MM.1S (cell line): Measurements from ENCODE around the gene CARD9.

Experiments used
- DNase-seq: peaks from one replicate; pipeline ENCODE4 v3.0.0-alpha.2; 2015
- H2AFZ ChIP-seq: fragments of 300-600 bp; sonication (generic); 2 replicates; pipeline ENCODE4 v1.6.0; 2016; ENCODE audit warnings: antibody characterized with exemption, low read length
- H3F3A ChIP-seq: fragments of 300-600 bp; sonication (generic); 2 replicates; pipeline ENCODE4 v1.6.1; 2016; ENCODE audit warnings: mild to moderate bottlenecking, antibody characterized with exemption, low read length, moderate library complexity, mixed read lengths; ENCODE audit not compliant: insufficient read depth
- H3K27ac ChIP-seq: fragments of 300-600 bp; sonication (generic); 2 replicates; pipeline ENCODE4 v1.5.1; 2016; ENCODE audit warnings: mild to moderate bottlenecking, low read length
- H3K27me3 ChIP-seq: fragments of 300-600 bp; sonication (generic); replicated peaks from 2 replicates; pipeline ENCODE4 v1.6.0; 2016; ENCODE audit warnings: low read length; ENCODE audit not compliant: insufficient read depth
- H3K36me3 ChIP-seq: fragments of 300-600 bp; sonication (generic); replicated peaks from 2 replicates; pipeline ENCODE4 v1.6.1; 2016; ENCODE audit warnings: mild to moderate bottlenecking, low read length, mixed read lengths; ENCODE audit not compliant: insufficient read depth
- H3K4me1 ChIP-seq: fragments of 300-600 bp; sonication (generic); 2 replicates; pipeline ENCODE4 v1.6.1; 2016; ENCODE audit warnings: low read length, mixed read lengths
- H3K4me2 ChIP-seq: fragments of 300-600 bp; sonication (generic); 2 replicates; pipeline ENCODE4 v1.6.0; 2016; ENCODE audit warnings: low read depth, low read length
- H3K4me3 ChIP-seq: fragments of 300-600 bp; sonication (generic); 2 replicates; pipeline ENCODE4 v1.5.1; 2016; ENCODE audit warnings: low read length, mixed read lengths
- H3K79me2 ChIP-seq: fragments of 300-600 bp; sonication (generic); 2 replicates; pipeline ENCODE4 v1.6.1; 2016; ENCODE audit warnings: mixed run types, low read length, mixed read lengths
- H3K9ac ChIP-seq: fragments of 300-600 bp; sonication (generic); 2 replicates; pipeline ENCODE4 v1.6.1; 2016; ENCODE audit warnings: low read length, mixed read lengths
- H3K9me2 ChIP-seq: fragments of 300-600 bp; sonication (generic); replicated peaks from 2 replicates; pipeline ENCODE4 v1.6.1; 2016; ENCODE audit warnings: mild to moderate bottlenecking, low read length, mixed read lengths; ENCODE audit not compliant: insufficient read depth
- H3K9me3 ChIP-seq: fragments of 300-600 bp; sonication (generic); replicated peaks from 2 replicates; pipeline ENCODE4 v1.6.1; 2016; ENCODE audit warnings: mild to moderate bottlenecking, low read length, mixed read lengths; ENCODE audit not compliant: insufficient read depth
- H4K20me1 ChIP-seq: fragments of 300-600 bp; sonication (generic); 2 replicates; pipeline ENCODE4 v1.6.1; 2016; ENCODE audit warnings: mild to moderate bottlenecking, low read length, moderate library complexity, mixed read lengths; ENCODE audit not compliant: insufficient read depth
- EZH2 ChIP-seq: fragments of 300-600 bp; sonication (generic); optimal IDR thresholded peaks from 2 replicates; pipeline ENCODE3; 2017; ENCODE audit warnings: low read depth, mild to moderate bottlenecking, antibody characterized with exemption, low read length, mixed read lengths
- EZH2phosphoT487 ChIP-seq: fragments of 300-600 bp; sonication (generic); IDR thresholded peaks from 2 replicates; pipeline ENCODE4 v1.6.1; 2018; ENCODE audit warnings: antibody characterized with exemption, low read length
- TF ChIP-seq, protein P1 (sequence below): fragments of 300-600 bp; sonication (generic); IDR thresholded peaks from 2 replicates; pipeline ENCODE4 v1.5.1; 2016; ENCODE audit warnings: antibody characterized with exemption, low read length, mixed read lengths

Gene CARD9

DNA sequence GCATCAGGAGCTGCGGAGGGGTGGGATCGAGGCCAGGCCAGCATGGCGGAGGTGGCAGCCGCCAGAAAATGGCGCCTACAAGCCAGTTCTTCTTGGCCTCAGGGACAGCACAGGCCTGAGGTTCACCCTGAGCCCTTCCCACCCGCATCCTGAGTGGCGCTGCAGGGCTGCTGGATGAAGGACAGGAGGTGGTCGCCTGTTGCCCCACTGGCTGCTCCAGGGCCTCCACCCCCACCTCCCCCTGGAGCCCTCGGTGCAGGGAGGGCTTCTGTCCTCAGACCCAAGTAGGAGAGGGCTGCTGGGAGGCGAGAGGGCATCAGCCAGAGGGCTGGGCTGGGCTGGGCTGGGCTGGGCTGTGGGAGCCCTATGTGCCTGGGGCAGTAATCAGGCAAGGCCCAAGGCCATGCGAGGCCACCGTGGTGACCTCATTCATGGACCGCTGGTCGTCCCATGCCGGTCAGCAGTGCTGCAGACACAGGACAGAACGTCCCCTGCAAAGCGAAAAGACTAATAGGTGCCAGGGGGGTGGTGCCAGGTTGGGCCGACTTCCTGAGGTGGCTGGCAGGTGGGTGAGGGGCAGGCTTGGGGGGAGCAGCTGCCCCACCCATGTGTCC lies 32.3 kb downstream of the CARD9 start:
- Histone ChIP-seq H3K4me3 (no peak overlapping the region), H3K27ac (no peak overlapping the region), H4K20me1 (no peaks in the 10 kb centered on the region), H3K27me3 (peaks cover 94% of the 10 kb centered on the region), H3K9ac (no peak overlapping the region), H3F3A (no peaks in the 10 kb centered on the region), H3K36me3 (no peaks in the 10 kb centered on the region), H3K9me2 (no peaks in the 10 kb centered on the region), H3K9me3 (no peaks in the 10 kb centered on the region), H3K4me2 (no peak overlapping the region), H3K4me1 (no peaks in the 10 kb centered on the region), H2AFZ (no peak overlapping the region), H3K79me2 (no peaks in the 10 kb centered on the region)
- TF ChIP-seq EZH2phosphoT487 (no peak), EZH2 (no peak)
- TF ChIP-seq, protein P1, sequence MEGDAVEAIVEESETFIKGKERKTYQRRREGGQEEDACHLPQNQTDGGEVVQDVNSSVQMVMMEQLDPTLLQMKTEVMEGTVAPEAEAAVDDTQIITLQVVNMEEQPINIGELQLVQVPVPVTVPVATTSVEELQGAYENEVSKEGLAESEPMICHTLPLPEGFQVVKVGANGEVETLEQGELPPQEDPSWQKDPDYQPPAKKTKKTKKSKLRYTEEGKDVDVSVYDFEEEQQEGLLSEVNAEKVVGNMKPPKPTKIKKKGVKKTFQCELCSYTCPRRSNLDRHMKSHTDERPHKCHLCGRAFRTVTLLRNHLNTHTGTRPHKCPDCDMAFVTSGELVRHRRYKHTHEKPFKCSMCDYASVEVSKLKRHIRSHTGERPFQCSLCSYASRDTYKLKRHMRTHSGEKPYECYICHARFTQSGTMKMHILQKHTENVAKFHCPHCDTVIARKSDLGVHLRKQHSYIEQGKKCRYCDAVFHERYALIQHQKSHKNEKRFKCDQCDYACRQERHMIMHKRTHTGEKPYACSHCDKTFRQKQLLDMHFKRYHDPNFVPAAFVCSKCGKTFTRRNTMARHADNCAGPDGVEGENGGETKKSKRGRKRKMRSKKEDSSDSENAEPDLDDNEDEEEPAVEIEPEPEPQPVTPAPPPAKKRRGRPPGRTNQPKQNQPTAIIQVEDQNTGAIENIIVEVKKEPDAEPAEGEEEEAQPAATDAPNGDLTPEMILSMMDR = no peak
- no peak for DNase-seq

DNA sequence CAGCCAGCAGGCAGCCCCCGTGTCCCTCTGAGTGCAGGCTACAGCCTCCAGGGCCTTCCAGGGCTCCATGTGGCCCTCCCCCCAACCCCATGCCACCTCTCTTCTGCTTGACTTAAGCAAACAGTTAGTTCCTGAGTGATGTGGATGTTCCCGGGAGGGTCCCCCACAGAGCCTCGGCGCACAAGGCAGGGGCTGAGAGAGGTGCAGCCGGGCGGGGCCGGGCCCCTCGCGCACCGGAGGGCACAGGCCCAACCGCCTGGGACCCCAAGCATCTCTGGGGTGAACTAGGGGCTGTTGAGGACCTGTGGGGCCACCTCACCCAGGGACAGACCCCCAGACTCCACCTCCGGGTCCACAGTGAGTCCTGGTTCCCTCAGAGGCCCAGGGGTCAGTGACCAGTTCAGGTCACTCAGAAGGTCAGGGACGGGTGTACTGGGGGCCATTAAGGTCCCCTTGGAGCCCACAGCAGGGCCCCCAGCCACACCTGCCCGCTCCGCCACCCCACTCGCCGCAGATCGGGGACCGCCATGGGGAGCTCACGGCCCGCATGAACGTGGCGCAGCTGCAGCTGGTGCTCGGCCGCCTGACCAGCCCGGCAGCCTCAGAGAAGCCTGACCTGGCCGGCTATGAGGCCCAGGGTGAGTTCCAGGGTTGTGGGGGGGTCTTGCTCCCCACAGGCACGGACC lies 33.0 kb downstream of the CARD9 start:
- Histone ChIP-seq H3K4me2 (no peak overlapping the region), H2AFZ (no peak overlapping the region), H3K79me2 (no peaks in the 10 kb centered on the region), H4K20me1 (no peaks in the 10 kb centered on the region), H3K36me3 (no peaks in the 10 kb centered on the region), H3F3A (no peaks in the 10 kb centered on the region), H3K27ac (no peak overlapping the region), H3K9me3 (no peaks in the 10 kb centered on the region), H3K4me1 (no peaks in the 10 kb centered on the region), H3K4me3 (no peak overlapping the region), H3K9me2 (no peaks in the 10 kb centered on the region), H3K9ac (no peak overlapping the region), H3K27me3 (peaks cover 94% of the 10 kb centered on the region)
- TF ChIP-seq EZH2phosphoT487 (no peak), EZH2 (no peak)
- TF ChIP-seq, protein P1 = no peak
- no peak for DNase-seq

GRCh38 chr9:136339958-136340310 lies 33.5 kb downstream of the CARD9 start:
- Histone ChIP-seq H3K9me2 (no peaks in the 10 kb centered on the region), H3K9me3 (no peaks in the 10 kb centered on the region), H4K20me1 (no peaks in the 10 kb centered on the region), H3K4me1 (no peaks in the 10 kb centered on the region), H3K27me3 (peaks cover 94% of the 10 kb centered on the region), H3K36me3 (no peaks in the 10 kb centered on the region), H3K79me2 (no peaks in the 10 kb centered on the region), H3F3A (no peaks in the 10 kb centered on the region), H3K9ac (no peak overlapping the region), H3K27ac (no peak overlapping the region), H2AFZ (no peak overlapping the region), H3K4me2 (no peak overlapping the region), H3K4me3 (no peak overlapping the region)
- DNase-seq = no peak
- TF ChIP-seq EZH2 (no peak), EZH2phosphoT487 (no peak)
- TF ChIP-seq, protein P1 = no peak
